GM18909 (cell line): ENCODE measurements around the gene NRL.
A peak's percentile ranks its signal among the peaks of the same experiment; 100 is the strongest.

ENCODE experiments used
- ATAC-seq: cut with Tn5 transposase; IDR thresholded peaks from one replicate; pipeline ENCODE4 v1.9.1; 2021; ENCODE audit warnings: mild to moderate bottlenecking; ENCODE audit not compliant: unreplicated experiment, poor library complexity

Gene NRL

DNA sequence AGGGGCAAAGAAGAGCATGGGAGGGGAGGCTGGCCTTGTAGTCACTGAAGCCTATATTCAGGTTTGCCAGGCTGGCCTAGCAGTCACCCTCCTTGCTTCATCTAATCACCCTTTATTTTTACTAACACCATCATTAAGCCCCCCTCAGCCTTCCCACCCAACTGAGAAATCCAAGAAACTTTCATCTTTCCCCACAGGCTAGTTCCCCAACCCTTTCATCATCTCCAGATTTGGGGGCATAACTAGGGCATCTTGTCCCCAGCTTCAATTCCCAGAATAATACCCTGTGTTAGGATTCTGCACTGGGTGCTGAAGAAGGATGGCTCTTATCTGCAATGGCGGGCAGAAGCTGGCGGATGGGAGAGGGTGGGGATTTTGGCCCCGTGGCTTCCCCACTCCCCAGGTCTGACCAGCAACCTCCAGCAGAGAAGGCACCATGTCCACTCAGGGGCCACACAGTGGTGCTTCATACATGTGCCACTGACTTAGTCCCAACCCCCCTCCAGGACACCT lies 13.7 kb downstream of the NRL start:
- no peak for ATAC-seq

DNA sequence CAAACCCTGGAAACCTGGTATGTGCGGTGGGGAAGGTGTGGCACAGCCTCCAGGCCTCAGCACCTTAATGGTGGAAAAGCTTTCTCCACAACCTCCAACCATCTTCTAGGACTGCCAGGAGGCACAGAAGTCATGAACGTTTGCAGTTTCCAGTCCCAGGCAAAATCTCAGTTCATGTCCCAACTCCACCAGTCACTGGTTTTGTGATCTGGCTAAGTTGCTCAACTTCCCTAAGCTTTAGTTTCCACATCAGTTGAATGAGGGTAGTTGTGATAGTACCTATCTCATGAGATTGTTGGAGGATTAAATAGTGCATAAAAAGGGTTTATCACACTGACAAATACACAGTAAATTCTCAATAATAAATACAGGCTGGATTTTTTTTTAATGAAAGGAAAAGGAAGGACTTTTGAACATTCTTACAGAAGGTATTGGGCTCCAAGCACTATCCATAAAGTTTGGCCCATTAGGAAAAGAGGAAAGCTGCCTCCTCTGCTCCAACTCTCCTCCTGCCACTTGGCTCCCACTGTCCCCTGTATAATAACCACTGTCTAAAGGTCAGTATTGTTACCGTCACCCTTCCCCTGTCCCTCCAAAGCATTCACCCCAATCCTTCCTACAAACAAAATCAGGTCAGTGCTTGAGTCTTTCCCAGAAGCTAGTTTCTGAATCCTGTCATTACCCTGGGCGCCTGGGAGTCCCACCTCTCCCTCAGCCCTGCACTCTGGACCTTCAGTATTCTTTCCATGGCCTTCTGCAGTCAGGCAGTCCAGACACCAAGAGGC lies 14.4 kb downstream of the NRL start:
- no peak for ATAC-seq

DNA sequence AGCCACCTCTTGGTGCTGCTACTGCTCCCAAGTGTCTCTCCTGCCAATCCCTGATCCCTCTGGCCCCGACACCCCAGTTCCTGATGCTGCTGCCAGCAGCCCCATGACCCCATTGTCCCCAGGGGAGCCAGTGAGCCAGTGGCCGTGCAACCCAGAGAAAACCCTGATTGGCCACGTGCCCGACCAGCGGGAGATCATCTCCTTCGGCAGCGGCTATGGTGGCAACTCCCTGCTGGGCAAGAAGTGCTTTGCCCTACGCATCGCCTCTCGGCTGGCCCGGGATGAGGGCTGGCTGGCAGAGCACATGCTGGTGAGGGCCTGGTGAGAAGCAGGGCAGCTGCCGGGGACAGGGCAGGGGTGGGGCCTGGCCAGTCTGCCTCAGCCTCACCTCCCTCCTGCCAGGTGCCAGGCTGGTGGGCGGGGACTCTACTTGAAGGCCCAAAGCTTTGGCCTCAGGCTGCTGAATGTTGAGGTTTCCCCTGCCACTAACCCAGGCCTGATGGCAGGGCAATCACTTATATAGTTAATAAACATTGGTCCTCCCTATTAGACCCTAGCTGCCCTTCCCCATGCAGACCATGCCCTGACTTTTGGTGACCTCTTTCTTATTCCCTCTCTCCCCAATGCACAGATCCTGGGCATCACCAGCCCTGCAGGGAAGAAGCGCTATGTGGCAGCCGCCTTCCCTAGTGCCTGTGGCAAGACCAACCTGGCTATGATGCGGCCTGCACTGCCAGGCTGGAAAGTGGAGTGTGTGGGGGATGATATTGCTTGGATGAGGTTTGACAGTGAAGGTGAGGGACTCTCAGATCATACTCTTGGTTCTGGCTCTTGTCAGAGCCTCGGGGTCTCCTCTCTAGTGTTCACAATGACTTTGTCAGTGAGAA lies 15.6 kb downstream of the NRL start:
- no peak for ATAC-seq

GRCh38 chr14:24098229-24098926 lies 16.4 kb downstream of the NRL start:
- no peak for ATAC-seq

DNA sequence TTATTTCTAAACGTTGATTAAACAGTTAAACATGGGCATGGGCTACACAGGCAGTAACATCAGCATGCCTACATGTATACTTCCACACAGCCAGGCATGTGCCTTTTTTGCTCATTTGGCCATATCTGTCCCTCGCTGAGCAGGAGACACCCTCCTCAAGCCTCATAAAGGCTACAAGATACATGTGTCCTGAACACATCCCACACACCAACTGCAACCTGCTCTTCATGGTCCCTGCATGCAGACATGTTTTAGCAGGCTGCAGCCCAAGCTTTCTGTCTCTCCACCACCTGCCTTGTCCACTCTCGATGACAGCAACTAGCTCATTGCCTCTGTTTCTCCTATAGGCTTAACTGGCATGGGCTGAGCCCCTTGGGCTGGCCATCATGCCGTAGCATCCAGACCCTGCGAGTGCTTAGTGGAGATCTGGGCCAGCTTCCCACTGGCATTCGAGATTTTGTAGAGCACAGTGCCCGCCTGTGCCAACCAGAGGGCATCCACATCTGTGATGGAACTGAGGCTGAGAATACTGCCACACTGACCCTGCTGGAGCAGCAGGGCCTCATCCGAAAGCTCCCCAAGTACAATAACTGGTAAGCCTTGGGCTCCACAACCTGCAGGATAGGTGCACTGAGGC lies 18.1 kb downstream of the NRL start:
- ATAC-seq, result no peak

DNA sequence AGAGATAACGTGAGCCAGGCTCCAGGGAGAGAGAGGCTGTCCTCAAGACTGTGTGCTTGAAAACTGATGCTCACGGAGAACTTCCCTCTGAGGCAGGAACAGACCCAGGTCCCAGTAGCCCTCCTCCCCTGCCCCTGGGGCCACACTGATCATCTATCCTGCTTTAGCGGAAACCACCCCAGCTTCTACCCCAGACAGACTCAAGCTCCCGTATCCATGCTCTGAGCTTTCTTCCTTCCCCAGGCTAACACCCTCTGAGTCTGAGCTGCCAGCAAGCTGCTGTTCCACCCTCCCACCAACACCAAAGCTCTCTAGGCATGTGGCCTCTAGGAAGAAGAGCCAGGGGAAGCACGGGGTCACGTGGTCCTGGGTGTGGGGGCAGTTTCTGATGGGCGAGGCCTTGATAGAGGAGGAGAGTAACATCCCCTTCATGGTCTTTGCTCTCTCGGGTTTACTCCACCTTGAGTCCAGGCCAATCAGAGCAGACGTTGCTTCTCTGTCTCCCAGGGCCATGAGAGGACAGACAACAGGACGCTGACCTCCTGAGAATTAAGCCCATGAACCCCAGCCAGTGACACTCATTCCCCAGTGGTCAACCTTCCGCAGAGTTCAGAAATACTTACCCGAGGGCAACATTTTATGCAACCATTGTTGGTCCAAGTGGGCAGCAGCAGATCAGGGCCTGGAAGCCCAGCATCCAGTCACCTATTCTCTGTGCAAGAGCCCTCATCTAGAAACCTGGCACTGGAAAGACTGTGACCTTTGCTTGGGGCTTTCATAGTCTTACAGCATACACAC lies 19.3 kb downstream of the NRL start:
- ATAC-seq, result peak; percentile 76

DNA sequence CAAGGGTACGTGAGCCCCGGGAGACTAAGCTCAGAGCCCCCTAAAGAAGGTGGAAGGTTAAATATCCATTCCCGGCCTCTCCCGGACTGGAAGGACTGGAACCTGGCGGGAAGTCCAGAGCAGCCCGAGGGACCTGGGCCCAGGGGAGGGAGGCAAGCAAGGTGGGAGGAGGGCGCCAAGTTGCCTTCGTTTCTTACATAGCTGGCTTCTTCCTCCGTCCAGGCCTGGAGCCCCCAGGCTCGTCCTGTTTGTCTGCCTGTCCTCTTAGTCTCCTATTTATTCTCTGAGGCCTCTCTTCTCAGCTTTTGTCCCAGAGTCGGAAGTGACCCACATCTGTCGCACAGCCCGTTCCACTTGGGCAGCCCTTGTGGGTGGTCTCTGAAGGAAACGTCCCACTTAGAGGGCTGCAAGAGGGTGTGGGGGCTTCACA lies 19.9 kb downstream of the NRL start:
- ATAC-seq, result no peak

DNA sequence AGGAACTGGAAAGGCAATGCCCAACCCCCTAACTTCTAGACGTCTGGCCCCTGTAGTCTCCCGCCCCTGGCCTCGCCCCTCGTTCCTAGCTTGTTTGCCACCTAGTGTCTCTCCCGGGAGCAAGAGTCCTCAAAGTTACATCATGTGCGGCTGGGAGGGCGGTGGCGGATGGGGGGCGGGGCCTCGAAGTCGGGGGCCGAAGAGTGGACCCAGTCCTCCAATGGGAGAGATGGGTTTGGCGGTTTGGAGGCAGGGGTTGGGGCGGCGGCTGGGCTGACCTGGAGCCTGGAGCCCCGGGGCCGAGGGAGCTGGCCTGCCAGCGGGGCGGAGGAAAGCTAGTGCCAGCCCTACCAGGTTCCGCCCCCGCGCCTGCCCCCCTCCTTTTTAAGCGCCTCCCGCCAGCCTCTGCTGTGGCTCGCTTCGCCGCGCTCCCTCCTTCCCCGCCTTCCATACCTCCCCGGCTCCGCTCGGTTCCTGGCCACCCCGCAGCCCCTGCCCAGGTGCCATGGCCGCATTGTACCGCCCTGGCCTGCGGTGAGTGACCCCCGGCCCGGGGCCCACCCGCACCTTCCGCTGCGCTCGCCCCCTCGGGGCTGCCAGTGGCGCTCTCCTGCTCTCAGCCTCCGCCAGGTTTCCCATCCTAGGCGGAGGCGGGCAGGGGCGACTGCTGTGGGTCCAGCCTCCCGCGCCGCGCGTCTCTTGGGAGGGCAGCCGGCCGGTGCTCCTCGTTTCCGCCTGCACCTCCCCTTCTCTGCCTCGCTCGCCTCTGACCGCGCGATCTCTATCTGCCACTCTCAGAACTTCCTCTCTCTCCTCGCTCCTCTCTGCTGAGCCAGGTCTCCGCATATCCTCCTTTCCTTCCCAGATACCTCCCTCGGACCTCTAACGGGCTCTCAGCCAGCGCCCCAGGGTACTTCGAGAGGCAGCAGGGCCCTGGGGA lies 20.6 kb downstream of the NRL start, which contains the start of gene PCK2:
PCK2 (plus strand) TSS at position 411 of the 940 bp plus-strand sequence; CDS start at position 506, 95 bp downstream.
- ATAC-seq, result peak; percentile 62

DNA sequence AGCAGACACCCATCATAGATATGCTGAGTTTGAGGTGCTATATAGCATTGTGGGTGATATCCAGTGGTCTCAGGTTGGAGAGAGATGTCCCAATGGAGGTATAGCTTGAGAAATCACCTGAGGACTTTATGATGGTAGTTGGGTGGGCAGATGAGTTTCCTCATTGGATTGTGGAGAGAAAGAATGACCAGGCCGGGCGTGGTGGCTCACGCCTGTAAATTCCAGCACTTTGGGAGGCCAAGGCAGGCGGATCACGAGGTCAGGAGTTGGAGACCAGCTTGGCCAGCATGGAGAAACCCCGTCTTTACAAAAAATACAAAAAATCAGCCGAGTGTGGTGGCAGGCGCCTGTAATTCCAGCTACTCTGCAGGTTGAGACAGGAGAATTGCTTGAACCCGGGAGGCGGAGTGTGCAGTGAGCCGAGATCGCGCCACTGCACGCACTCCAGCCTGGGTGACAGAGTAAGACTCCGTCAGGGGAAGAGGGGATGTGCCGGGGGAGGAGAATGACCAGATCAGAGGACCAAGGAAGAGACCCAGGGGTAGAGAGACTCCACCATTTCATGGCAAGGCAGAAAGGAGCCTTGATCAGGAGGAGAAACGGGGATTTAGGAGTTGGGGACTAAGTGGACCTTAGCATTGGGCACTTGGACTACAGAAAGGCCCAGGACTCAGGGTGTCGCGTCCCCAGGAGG lies 21.4 kb downstream of the NRL start:
- no peak for ATAC-seq

DNA sequence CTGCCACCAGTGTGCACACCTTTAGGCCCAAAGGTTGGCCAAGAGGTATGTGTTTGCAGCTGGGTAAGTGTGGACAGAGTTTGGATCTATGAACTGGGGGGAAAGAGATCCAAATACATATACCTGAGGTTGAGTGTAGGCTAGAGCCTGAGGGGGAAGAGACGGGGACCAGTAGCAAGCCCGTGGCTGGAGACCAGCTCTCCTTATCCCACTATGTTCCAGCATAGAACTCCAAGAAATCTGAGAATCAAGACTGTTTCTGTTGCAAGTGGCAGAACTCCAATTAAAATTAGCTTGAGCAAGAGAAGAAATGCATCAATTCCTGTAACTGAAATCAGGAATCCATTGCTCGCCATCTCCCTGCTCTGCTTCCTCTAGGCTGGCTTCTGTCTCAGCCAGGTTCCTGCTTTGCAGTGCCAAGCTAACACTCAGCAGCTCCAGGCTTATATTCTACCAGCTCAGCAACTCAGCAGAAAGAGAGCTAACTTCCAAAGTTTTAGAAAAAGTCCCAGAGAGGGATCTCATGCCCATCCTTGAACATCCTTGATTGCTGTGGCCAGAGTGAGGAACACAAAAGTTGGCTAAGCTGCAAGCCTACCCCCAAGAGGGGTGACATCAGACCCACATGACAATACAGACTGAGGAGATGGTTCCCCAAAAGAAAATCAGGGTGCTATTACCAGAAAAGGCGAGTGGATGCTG lies 22.1 kb downstream of the NRL start:
- ATAC-seq, result no peak

- ATAC-seq, result no peak
Measured at GRCh38 chr14:24092110-24092504, 22.6 kb downstream of the NRL start.

GRCh38 chr14:24089890-24090289 lies 24.9 kb downstream of the NRL start:
- ATAC-seq, result no peak

DNA sequence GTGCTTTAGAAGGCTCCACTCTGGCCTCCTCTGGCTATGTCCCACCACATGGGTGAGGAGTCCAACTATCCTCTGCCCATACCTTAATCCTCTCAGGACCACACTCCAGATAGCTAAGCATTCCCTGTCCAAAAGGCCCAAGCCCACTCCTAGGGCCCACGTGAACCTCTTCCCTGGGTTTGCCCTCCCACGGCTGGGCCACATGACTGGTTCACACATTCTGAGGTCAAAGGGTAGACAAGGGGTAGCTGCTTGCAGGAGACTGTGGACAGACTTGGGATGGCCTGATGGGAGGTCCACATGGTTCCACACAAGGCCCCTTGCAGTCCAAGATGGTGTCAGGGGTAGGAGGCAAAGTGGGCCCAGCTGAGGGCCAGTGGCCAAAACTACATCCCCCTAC lies 26.7 kb downstream of the NRL start:
- ATAC-seq, result no peak

DNA sequence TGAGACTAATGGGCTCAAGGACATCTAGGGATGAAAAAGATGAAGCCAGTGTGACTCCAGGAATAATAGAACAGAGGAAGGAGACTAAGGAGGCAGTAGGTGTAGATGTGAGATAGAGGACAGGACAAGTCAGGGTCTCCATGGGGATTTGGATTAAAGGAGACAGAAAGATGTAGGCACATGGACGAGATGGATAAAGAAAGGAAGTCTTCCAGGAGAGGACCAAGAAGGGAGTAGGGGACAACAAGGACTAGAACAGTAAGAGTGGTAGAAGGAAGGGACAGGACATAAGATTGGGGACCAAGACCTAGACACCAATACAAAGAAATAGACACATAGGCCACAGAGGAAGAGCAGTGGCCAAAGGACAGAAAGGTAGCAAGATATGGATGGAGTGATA lies 27.7 kb downstream of the NRL start:
- no peak for ATAC-seq

DNA sequence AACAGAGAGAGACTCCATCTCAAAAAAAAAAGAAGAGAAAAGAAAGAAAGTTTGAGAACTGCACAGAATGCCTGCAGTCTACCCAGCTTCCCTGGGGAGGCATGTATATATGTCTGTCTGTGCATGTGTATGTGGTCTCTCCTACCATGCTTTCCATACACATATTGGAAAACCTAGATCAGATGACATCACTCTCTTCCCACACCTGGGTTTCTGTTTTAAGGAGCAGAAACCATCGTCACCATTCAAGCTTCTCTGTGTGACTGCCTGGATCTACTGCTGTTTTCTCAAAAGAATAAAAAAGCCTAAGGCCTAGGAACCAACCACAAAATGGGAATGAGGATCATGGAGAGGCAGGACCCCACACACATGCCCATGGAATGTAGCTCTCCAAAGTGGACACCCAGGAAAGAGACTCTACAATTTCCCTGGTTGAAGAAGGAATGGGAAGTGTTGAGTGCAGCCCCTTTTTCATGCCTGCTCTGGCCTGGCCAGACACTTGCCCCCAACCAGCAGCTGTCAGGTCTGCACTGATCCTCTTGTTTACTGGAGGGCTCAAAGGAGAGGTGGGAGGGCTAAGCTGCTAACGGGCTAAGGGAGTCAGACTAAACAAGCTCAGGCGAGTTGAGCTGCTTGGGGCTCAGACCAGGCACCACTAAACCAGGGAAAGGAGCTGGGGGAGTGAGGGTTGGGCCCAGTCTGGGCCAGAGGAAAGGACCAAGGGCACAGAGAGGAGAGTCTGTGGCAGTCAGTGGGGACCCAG lies 28.4 kb downstream of the NRL start:
- no peak for ATAC-seq

GRCh38 chr14:24085215-24085614 lies 29.5 kb downstream of the NRL start:
- ATAC-seq, result no peak
